NB4 (cell line): ENCODE measurements around the gene EFCAB6.

Source experiments
- DNase-seq: peaks from one replicate; pipeline ENCODE4 v3.0.0; 2010; ENCODE audit warnings: low read depth
- H3K4me3 ChIP-seq: one replicate; pipeline ENCODE4 v1.5.1; 2011; ENCODE audit warnings: mild to moderate bottlenecking, low read depth, low read length, moderate library complexity
- CTCF ChIP-seq: IDR thresholded peaks from one replicate; pipeline ENCODE4 v1.5.1; 2012; ENCODE audit warnings: low read depth, low read length
- MAX ChIP-seq: IDR thresholded peaks from 2 replicates; pipeline ENCODE4 v1.6.1; 2011; ENCODE audit warnings: low read depth, low read length
- MYC ChIP-seq: IDR thresholded peaks from 2 replicates; pipeline ENCODE4 v1.6.1; 2011; ENCODE audit warnings: low read depth, low read length
- POLR2A ChIP-seq: IDR thresholded peaks from 2 replicates; pipeline ENCODE4 v1.6.1; 2011; ENCODE audit warnings: mild to moderate bottlenecking; ENCODE audit not compliant: insufficient read length; ENCODE audit errors: extremely low read depth

EFCAB6 gene

GRCh38 chr22:43554694-43555365, 257.3 kb downstream of the EFCAB6 start:
- no peak for DNase-seq
- TF ChIP-seq MYC = no peak
- TF ChIP-seq POLR2A = no peak
- TF ChIP-seq MAX = no peak
- TF ChIP-seq CTCF = no peak
- H3K4me3 ChIP-seq = no peak overlapping the region

GRCh38 chr22:43554259-43554636, 257.9 kb downstream of the EFCAB6 start:
- H3K4me3 ChIP-seq = no peak overlapping the region
- TF ChIP-seq MAX (no peak), CTCF (no peak), MYC (no peak), POLR2A (no peak)

GRCh38 chr22:43553451-43554258, 258.4 kb downstream of the EFCAB6 start:
- no peak overlapping the region for H3K4me3 ChIP-seq
- DNase-seq = no peak
- TF ChIP-seq MAX (no peak), CTCF (no peak), MYC (no peak), POLR2A (no peak)

More at GRCh38 chr22:43554259-43554636, 257.9 kb downstream of the EFCAB6 start:
- no peak for DNase-seq

GRCh38 chr22:43550672-43551071, 261.4 kb downstream of the EFCAB6 start:
- no peak for DNase-seq
- TF ChIP-seq MAX (no peak), CTCF (no peak), MYC (no peak), POLR2A (no peak)
- no peak overlapping the region for H3K4me3 ChIP-seq

GRCh38 chr22:43550024-43550620, 262.0 kb downstream of the EFCAB6 start:
- no peak for TF ChIP-seq CTCF
- no peak for TF ChIP-seq POLR2A
- no peak for TF ChIP-seq MAX
- TF ChIP-seq MYC = no peak
- no peak overlapping the region for H3K4me3 ChIP-seq
- DNase-seq = no peak
